ENCODE measurements around the gene FRMD4B. TPM values are rescaled to one million over a fixed set of nuclear protein-coding genes. Genes with fewer than 3 reads are reported as not detected.

Gene FRMD4B
- total RNA-seq, 1 donor from 2014 or later = 16.1 TPM

DNA sequence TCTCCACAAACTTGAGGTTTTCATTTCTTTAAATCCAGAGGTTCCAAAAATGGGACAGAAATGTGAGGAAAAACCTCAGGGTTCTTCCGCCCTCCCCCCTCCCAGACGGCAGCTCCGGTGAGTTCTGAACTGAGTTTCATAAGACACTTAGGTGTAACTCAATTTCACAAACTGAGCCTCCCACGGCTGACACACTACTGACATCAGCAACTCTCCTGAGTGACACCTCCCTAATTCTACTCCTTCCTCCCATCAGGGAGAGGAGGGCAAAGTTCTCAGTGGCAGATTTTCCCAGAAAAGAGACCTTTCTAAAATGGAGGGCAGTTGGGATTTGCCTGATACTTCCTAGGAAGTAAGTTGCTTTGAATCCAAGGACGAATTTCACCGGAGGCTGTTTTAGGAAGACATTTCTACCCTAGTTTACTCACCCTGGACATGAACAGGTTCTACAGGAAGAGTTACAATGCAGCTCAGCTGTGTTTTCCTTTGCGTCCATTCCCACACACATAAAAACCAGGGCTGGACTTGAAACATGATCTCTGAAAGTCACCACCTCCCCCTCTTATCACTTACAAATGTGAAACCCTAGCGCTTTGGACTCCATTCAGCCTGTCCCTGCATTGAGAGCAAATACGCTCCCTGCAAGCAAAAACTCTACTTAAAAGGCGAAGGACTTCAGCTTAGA is 185.4 kb downstream of the FRMD4B start:
- TF ChIP-seq, protein P1, sequence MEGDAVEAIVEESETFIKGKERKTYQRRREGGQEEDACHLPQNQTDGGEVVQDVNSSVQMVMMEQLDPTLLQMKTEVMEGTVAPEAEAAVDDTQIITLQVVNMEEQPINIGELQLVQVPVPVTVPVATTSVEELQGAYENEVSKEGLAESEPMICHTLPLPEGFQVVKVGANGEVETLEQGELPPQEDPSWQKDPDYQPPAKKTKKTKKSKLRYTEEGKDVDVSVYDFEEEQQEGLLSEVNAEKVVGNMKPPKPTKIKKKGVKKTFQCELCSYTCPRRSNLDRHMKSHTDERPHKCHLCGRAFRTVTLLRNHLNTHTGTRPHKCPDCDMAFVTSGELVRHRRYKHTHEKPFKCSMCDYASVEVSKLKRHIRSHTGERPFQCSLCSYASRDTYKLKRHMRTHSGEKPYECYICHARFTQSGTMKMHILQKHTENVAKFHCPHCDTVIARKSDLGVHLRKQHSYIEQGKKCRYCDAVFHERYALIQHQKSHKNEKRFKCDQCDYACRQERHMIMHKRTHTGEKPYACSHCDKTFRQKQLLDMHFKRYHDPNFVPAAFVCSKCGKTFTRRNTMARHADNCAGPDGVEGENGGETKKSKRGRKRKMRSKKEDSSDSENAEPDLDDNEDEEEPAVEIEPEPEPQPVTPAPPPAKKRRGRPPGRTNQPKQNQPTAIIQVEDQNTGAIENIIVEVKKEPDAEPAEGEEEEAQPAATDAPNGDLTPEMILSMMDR (IDR thresholded peaks at IDR 0.05; ENCODE audit: borderline replicate concordance) = no peak
- Histone ChIP-seq H3K4me1 (peaks cover 51% of the 10 kb centered on the region), H3K27me3 (ENCODE audit: low read depth) (no peaks in the 10 kb centered on the region), H3K36me3 (peaks cover 5% of the 10 kb centered on the region), H3K27ac (replicated peaks) (peak overlapping the region; percentile 82), H3K4me3 (peak overlapping the region; percentile 62), H3K9me3 (replicated peaks) (no peaks in the 10 kb centered on the region)
- no peak for DNase-seq
- intact Hi-C loops (cut with micrococcal nuclease) = no loop called here

DNA sequence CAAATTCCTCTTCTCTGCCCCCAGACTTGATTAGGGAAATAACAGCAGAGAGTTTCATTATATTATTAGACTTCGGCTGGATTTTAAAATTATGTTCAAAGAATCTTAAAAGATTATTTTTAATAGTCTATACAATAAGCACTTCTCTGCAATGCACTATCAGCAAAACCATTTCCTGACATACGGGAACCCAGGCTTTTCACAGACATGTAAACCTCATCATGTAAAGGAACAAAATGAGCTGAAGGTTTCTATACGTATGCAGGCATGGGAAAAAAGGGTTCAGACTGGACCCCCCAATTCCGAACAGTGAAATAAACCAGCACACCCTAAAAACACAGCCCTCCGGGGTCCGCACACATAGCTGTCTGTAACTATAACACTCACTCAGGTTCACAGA is 185.9 kb downstream of the FRMD4B start:
- no peaks in the 10 kb centered on the region for H3K27me3 ChIP-seq (ENCODE audit: low read depth)
- intact Hi-C loops (cut with micrococcal nuclease) = no loop called here
- peaks cover 51% of the 10 kb centered on the region for H3K4me1 ChIP-seq
- no peak for DNase-seq
- no peaks in the 10 kb centered on the region for H3K9me3 ChIP-seq (replicated peaks)
- TF ChIP-seq, protein P1 (IDR thresholded peaks at IDR 0.05; ENCODE audit: borderline replicate concordance) = no peak
- peak overlapping the region; percentile 62 for H3K4me3 ChIP-seq
- H3K27ac ChIP-seq (replicated peaks) = peak overlapping the region; percentile 82
- H3K36me3 ChIP-seq = peaks cover 8% of the 10 kb centered on the region

- Histone ChIP-seq H3K4me3 (no peak overlapping the region), H3K4me1 (peaks cover 38% of the 10 kb centered on the region), H3K36me3 (peaks cover 27% of the 10 kb centered on the region), H3K9me3 (replicated peaks) (no peaks in the 10 kb centered on the region), H3K27ac (replicated peaks) (no peak overlapping the region), H3K27me3 (ENCODE audit: low read depth) (no peaks in the 10 kb centered on the region)
- no peak for DNase-seq
- TF ChIP-seq, protein P1 (IDR thresholded peaks at IDR 0.05; ENCODE audit: borderline replicate concordance) = no peak
- intact Hi-C loops (cut with micrococcal nuclease) = no loop called here
Measured at GRCh38 chr3:69197922-69198530, 187.9 kb downstream of the FRMD4B start.

DNA sequence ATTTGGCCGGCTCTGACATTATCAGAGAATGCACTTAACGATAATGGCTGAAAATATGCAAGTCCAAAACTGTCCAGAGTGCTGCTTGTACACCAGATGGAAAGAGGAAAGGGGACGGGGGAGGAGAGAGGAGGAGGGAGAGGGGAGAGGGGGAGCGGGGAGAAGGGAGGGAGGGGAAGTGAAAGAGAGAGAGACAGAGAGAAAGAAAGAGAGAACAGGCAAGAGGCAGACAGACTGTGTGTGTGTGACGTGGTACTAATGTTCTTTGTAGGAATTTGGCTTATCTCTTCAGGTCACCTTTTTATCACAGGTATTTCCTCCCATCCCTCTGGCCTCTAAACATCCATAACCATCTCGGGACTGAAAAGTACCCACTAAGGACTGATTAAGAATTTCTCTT is 188.4 kb downstream of the FRMD4B start:
- Histone ChIP-seq H3K4me1 (peaks cover 38% of the 10 kb centered on the region), H3K9me3 (replicated peaks) (no peaks in the 10 kb centered on the region), H3K36me3 (peaks cover 33% of the 10 kb centered on the region), H3K27ac (replicated peaks) (no peak overlapping the region), H3K4me3 (no peak overlapping the region), H3K27me3 (ENCODE audit: low read depth) (no peaks in the 10 kb centered on the region)
- intact Hi-C loops (cut with micrococcal nuclease) = no loop called here
- no peak for DNase-seq
- TF ChIP-seq, protein P1 (IDR thresholded peaks at IDR 0.05; ENCODE audit: borderline replicate concordance) = no peak

DNA sequence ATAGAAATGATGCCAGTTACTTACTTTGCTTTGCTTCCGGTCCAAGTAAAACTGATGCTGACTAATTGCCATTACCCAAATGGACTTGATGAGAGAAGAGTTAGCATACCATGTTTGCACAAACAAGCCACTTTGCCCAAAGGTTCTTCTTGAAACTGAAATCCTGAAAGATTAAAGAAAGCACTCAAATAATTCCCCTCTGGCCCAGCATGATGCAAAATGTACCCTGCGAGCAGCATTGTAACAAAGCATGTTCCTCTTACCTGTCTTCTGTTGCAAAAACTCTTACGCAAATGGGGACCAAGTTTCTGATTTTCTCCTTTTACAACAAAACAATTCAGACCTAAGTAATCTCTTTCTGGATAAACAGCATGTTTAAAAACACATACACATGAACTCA is 189.0 kb downstream of the FRMD4B start:
- Histone ChIP-seq H3K4me3 (no peak overlapping the region), H3K4me1 (peaks cover 37% of the 10 kb centered on the region), H3K36me3 (peaks cover 39% of the 10 kb centered on the region), H3K9me3 (replicated peaks) (no peaks in the 10 kb centered on the region), H3K27ac (replicated peaks) (no peak overlapping the region), H3K27me3 (ENCODE audit: low read depth) (no peaks in the 10 kb centered on the region)
- intact Hi-C loops (cut with micrococcal nuclease) = no loop called here
- TF ChIP-seq, protein P1 (IDR thresholded peaks at IDR 0.05; ENCODE audit: borderline replicate concordance) = no peak
- no peak for DNase-seq
